Endothelial cell of hepatic sinusoid (primary cell): ENCODE data around the gene CXXC5.
"Not testable (repeated sequence)": the region's sequence is repeated elsewhere in the genome, so short reads cannot be mapped to it uniquely, and the experiment has no call there.

Experiments used
- in situ Hi-C: cut with HindIII; loops from 2 replicates; pipeline ENCODE4 v1.10.0; 2017; ENCODE audit warnings: low sequenced_read_pairs

CXXC5 gene

GRCh38 chr5:139707445-139708003 is 59.4 kb downstream of the CXXC5 start:
- in situ Hi-C loops = no loop called here

- in situ Hi-C loops = no loop called here
Measured at GRCh38 chr5:139708434-139708861, 60.3 kb downstream of the CXXC5 start.

- in situ Hi-C loops = no loop called here
Measured at GRCh38 chr5:139708877-139709581, 60.9 kb downstream of the CXXC5 start.

GRCh38 chr5:139709582-139710318 is 61.6 kb downstream of the CXXC5 start:
- in situ Hi-C loops = loop anchor here (5.0 kb wide), 2 partner anchors 38 to 62 kb away; partner anchors contain the start of gene CXXC5

GRCh38 chr5:139710319-139711066 is 62.3 kb downstream of the CXXC5 start:
- in situ Hi-C loops = loop anchor here (5.0 kb wide), 2 partner anchors 37 to 63 kb away; partner anchors contain the start of gene CXXC5

GRCh38 chr5:139711067-139711905 is 63.1 kb downstream of the CXXC5 start:
- in situ Hi-C loops = loop anchor here (5.0 kb wide), 2 partner anchors 36 to 64 kb away; partner anchors contain the start of gene CXXC5

- in situ Hi-C loops = loop anchor here (5.0 kb wide), 2 partner anchors 35 to 65 kb away; partner anchors contain the start of gene CXXC5
Measured at GRCh38 chr5:139711906-139712224, 63.7 kb downstream of the CXXC5 start.

GRCh38 chr5:139712412-139712811 is 64.3 kb downstream of the CXXC5 start:
- in situ Hi-C loops = loop anchor here (5.0 kb wide), 2 partner anchors 35 to 65 kb away; partner anchors contain the start of gene CXXC5

GRCh38 chr5:139713898-139714297 is 65.7 kb downstream of the CXXC5 start:
- in situ Hi-C loops = loop anchor here (5.0 kb wide), 2 partner anchors 33 to 67 kb away; partner anchors contain the start of gene CXXC5

GRCh38 chr5:139717221-139717620 is 69.1 kb downstream of the CXXC5 start:
- in situ Hi-C loops = no loop called here

GRCh38 chr5:139718403-139718802 is 70.3 kb downstream of the CXXC5 start:
- in situ Hi-C loops = not testable (repeated sequence)

- in situ Hi-C loops = not testable (repeated sequence)
Measured at GRCh38 chr5:139719970-139720369, 71.8 kb downstream of the CXXC5 start.

- in situ Hi-C loops = no loop called here
Measured at GRCh38 chr5:139723986-139724587, 75.9 kb downstream of the CXXC5 start.

GRCh38 chr5:139725073-139725830 is 77.1 kb downstream of the CXXC5 start:
- in situ Hi-C loops = no loop called here

- in situ Hi-C loops = no loop called here
Measured at GRCh38 chr5:139726248-139726647, 78.1 kb downstream of the CXXC5 start.

- in situ Hi-C loops = not testable (repeated sequence)
Measured at GRCh38 chr5:139727615-139728014, 79.5 kb downstream of the CXXC5 start.

GRCh38 chr5:139731281-139731680 is 83.1 kb downstream of the CXXC5 start:
- in situ Hi-C loops = no loop called here

- in situ Hi-C loops = no loop called here
Measured at GRCh38 chr5:139732019-139732418, 83.9 kb downstream of the CXXC5 start.
